Thoracic aorta (tissue), 2 donors: ENCODE data around the gene C3orf80. TPM values are rescaled to one million over a fixed set of nuclear protein-coding genes. Genes with fewer than 3 reads are reported as not detected.

Source experiments
- ATAC-seq: fragments of 150-250 bp; one replicate; pipeline ENCODE4 v1.8.0; 2017; ENCODE audit warnings: low read depth; ENCODE audit not compliant: insufficient number of reproducible peaks, low FRiP score
- DNase-seq: peaks from one replicate; pipeline ENCODE4 v3.0.0-alpha.2; 2020; ENCODE audit warnings: low spot score
- H3K27ac ChIP-seq, 2 donors: fragments of 200-600 bp; sonication (generic); 1 replicate in 1 of 2; 2 replicates in 1 of 2; pipeline ENCODE4 v1.5.1; 2016; ENCODE audit warnings: mild to moderate bottlenecking in 2 of 2, moderate library complexity in 2 of 2
- H3K27me3 ChIP-seq: fragments of 200-600 bp; sonication (generic); replicated peaks from 2 replicates; pipeline ENCODE4 v1.6.0; 2016; ENCODE audit warnings: mild to moderate bottlenecking; ENCODE audit not compliant: insufficient read depth
- H3K36me3 ChIP-seq: fragments of 200-600 bp; sonication (generic); one replicate; pipeline ENCODE4 v1.5.1; 2016
- H3K4me1 ChIP-seq, 2 donors: fragments of 200-600 bp; sonication (generic); 1 replicate in 1 of 2; 2 replicates in 1 of 2; pipeline versions ENCODE4 v1.5.1 to v1.6.0; 2016; ENCODE audit warnings: low read depth in 2 of 2, mild to moderate bottlenecking in 1 of 2; ENCODE audit not compliant: control insufficient read depth in 1 of 2
- H3K4me3 ChIP-seq: fragments of 200-600 bp; sonication (generic); 2 replicates; pipeline ENCODE4 v1.5.1; 2016; ENCODE audit warnings: mild to moderate bottlenecking
- H3K9me3 ChIP-seq: fragments of 200-600 bp; sonication (generic); 2 replicates; pipeline ENCODE4 v1.5.1; 2016
- total RNA-seq, 2 donors: library from RNA; depleted of rRNA; stranded (reverse); fragments of >200 nt; gene quantifications; one replicate each; pipeline versions ENCODE4 v1.1.0 to v1.2.3, GENCODE V29; 2016
- TF ChIP-seq, protein P1 (sequence below): fragments of 200-600 bp; sonication (generic); IDR thresholded peaks from one replicate; pipeline ENCODE4 v1.5.1; 2019; ENCODE audit warnings: antibody characterized with exemption

Gene C3orf80
- total RNA-seq, 2 donors from 2014 or later = 1.1 to 1.6 TPM

DNA sequence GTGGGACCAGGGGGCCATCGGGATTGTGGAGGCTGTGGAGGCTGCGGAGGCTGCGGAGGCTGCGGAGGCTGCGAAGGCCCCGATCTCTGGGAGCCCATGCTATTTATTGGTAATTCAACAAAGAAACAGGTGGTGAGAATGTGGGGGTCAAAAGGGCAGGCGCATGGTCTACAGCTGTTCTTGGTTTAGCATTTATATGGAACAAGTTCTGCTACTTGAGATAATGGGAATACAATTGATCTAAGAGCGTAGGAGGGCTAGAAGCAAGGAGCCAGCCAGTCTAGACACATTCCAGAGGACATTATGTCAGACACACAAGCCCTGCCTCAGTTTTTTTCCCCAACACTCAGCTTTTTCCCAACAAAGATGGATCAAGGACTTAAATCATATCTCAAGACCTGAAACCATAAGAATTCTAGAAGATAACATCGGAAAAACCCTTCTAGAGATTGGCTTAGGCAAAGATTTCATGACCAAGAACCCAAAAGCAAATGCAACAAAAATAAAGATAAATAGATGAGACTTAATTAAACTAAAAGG lies 20.1 kb downstream of the C3orf80 start:
- TF ChIP-seq, protein P1, sequence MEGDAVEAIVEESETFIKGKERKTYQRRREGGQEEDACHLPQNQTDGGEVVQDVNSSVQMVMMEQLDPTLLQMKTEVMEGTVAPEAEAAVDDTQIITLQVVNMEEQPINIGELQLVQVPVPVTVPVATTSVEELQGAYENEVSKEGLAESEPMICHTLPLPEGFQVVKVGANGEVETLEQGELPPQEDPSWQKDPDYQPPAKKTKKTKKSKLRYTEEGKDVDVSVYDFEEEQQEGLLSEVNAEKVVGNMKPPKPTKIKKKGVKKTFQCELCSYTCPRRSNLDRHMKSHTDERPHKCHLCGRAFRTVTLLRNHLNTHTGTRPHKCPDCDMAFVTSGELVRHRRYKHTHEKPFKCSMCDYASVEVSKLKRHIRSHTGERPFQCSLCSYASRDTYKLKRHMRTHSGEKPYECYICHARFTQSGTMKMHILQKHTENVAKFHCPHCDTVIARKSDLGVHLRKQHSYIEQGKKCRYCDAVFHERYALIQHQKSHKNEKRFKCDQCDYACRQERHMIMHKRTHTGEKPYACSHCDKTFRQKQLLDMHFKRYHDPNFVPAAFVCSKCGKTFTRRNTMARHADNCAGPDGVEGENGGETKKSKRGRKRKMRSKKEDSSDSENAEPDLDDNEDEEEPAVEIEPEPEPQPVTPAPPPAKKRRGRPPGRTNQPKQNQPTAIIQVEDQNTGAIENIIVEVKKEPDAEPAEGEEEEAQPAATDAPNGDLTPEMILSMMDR = no peak
- DNase-seq = no peak
- H3K27me3 ChIP-seq = no peaks in the 10 kb centered on the region
- H3K36me3 ChIP-seq = no peaks in the 10 kb centered on the region
- H3K4me3 ChIP-seq = no peak overlapping the region
- no peak overlapping the region for H3K27ac ChIP-seq
- no peaks in the 10 kb centered on the region for H3K4me1 ChIP-seq
- no peaks in the 10 kb centered on the region for H3K9me3 ChIP-seq
- no peak for ATAC-seq

DNA sequence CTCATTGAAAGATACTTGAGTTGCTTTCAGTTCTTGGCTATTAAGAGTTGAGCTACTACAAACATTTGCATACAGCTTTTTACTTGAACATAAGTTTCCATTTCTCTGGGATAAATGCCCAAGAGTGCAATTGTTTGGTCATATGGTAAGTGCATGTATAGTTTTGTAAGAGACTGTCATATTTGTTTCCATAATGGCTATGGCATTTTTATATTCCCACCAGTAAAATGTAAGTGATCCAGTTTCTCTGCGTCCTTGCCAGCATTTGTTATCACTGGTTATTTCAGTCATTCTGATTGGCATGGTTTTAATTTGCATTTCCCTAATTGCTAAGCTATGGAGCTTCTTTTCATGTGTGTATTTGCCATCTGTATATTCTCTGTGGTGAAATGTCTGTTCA lies 22.5 kb downstream of the C3orf80 start:
- Histone ChIP-seq H3K36me3 (no peaks in the 10 kb centered on the region), H3K4me1 (no peaks in the 10 kb centered on the region), H3K27me3 (no peaks in the 10 kb centered on the region), H3K9me3 (no peaks in the 10 kb centered on the region), H3K27ac (no peak overlapping the region), H3K4me3 (no peak overlapping the region)
- TF ChIP-seq, protein P1 = no peak
- no peak for ATAC-seq
- no peak for DNase-seq

DNA sequence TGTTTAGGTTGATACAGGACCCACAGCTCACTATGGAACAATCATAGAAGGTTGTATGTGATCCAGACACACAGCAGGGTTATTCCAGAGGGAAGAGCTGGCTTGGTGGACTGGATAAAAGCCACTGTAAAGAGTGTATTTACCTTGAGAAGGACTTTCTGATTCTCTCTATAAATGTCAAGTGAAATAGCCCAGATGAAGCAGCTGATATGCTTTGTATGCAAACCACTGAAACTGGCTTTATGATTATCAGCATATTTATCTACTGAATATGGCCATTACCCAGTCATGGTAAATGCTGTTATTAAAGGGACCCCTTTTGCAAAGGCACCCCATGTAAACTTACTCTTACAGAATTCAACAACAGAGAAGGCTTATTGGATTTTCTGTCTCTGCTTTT lies 28.1 kb downstream of the C3orf80 start:
- Histone ChIP-seq H3K4me3 (no peak overlapping the region), H3K4me1 (no peaks in the 10 kb centered on the region), H3K27me3 (no peaks in the 10 kb centered on the region), H3K9me3 (no peaks in the 10 kb centered on the region), H3K36me3 (no peaks in the 10 kb centered on the region), H3K27ac (no peak overlapping the region)
- TF ChIP-seq, protein P1 = no peak
- ATAC-seq (no peak), DNase-seq (no peak)

DNA sequence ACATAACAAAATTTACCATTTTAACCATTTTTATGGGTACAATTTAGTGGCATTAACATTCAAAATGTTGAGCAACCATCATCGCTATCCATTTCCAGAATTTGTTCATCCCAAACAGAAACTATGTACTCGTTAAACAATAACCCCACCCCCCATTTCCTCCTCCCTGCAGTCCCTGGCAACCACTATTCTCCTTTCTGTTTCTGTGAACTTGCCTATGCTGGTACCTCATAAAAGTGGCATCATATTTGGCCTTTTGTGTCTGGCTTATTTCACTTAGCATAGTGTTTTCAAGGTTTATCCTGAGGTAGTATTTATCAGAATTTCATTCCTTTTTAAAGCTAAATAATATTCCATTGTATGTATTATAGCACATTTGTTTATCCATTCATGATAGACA lies 32.4 kb downstream of the C3orf80 start:
- Histone ChIP-seq H3K4me3 (no peak overlapping the region), H3K9me3 (no peaks in the 10 kb centered on the region), H3K27ac (no peak overlapping the region), H3K36me3 (no peaks in the 10 kb centered on the region), H3K27me3 (no peaks in the 10 kb centered on the region), H3K4me1 (peaks cover 0 to 11% of the 10 kb centered on the region in 2 donors)
- DNase-seq = no peak
- ATAC-seq = no peak
- TF ChIP-seq, protein P1 = no peak

DNA sequence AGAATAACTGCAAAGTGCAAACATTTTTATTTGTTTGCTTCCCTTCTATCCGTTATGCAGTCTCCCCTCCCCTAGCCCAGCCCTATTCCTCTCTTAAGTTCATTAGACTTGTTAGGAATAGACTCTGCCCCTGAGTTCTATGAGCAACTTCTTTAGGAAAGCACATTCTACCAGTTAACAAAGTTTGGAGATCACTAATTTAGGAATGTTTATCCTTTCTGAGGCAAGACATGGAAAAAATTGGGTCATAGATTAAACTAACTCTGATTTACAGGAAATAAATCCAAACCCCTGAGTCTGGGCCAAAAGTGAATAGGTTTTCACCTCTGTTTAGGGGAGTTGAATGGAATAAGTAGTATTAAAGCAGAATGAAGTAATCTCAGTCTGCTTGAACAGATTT lies 34.4 kb downstream of the C3orf80 start:
- H3K4me1 ChIP-seq = peaks cover 0 to 11% of the 10 kb centered on the region in 2 donors
- no peak overlapping the region for H3K27ac ChIP-seq
- H3K27me3 ChIP-seq = no peaks in the 10 kb centered on the region
- no peaks in the 10 kb centered on the region for H3K9me3 ChIP-seq
- no peak overlapping the region for H3K4me3 ChIP-seq
- TF ChIP-seq, protein P1 = no peak
- DNase-seq = no peak
- no peak for ATAC-seq
- no peaks in the 10 kb centered on the region for H3K36me3 ChIP-seq
